GM23248 (cell line): ENCODE results near the gene AQP2.

Experiments
- EZH2 ChIP-seq: fragments of 200-600 bp; sonication (generic); IDR thresholded peaks from 2 replicates; pipeline ENCODE4 v1.6.1; 2018; ENCODE audit warnings: antibody characterized with exemption, mild to moderate bottlenecking; ENCODE audit not compliant: insufficient read depth, poor library complexity, severe bottlenecking
- EZH2phosphoT487 ChIP-seq: fragments of 200-600 bp; sonication (generic); IDR thresholded peaks from 2 replicates; pipeline ENCODE4 v1.6.1; 2018; ENCODE audit warnings: antibody characterized with exemption, moderate library complexity, mild to moderate bottlenecking, low read depth; ENCODE audit not compliant: insufficient read depth

GRCh38 chr12:49923880-49924556 is 26.5 kb upstream of the AQP2 start:
- TF ChIP-seq EZH2phosphoT487 (no peak), EZH2 (no peak)
